GM03348 (cell line): Measurements from ENCODE around the gene ERI3.

Experiments used
- DNase-seq: peaks from one replicate; pipeline ENCODE4 v3.0.0; 2012; ENCODE audit warnings: low spot score

ERI3 gene

DNA sequence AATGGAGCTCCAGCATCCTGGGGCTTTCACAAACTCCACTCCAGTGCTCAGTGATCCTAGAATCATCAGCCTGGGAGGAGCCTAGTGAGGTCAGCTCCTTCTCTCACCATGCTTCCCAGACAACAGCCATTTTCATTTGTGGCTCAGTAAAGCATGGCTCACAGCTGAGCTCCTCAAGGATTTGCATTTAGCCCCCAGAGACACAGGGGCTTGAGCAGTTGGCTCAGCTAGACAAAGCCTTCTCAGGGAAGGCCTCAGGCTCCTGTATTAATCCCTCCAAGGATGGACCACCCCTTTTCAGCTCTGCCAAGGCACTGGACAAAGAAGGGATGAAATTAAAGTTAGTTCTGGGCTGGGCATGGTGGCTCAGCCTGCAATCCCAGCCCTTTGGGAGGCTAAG, 39.5 kb downstream of the ERI3 start:
- DNase-seq = no peak

- DNase-seq = no peak
Observed at GRCh38 chr1:44314452-44314851, 40.6 kb downstream of the ERI3 start.

- no peak for DNase-seq
Observed at GRCh38 chr1:44313265-44313918, 41.7 kb downstream of the ERI3 start.

- DNase-seq = no peak
Observed at GRCh38 chr1:44312399-44313196, 42.5 kb downstream of the ERI3 start.

GRCh38 chr1:44310006-44310405, 45.1 kb downstream of the ERI3 start:
- no peak for DNase-seq

DNA sequence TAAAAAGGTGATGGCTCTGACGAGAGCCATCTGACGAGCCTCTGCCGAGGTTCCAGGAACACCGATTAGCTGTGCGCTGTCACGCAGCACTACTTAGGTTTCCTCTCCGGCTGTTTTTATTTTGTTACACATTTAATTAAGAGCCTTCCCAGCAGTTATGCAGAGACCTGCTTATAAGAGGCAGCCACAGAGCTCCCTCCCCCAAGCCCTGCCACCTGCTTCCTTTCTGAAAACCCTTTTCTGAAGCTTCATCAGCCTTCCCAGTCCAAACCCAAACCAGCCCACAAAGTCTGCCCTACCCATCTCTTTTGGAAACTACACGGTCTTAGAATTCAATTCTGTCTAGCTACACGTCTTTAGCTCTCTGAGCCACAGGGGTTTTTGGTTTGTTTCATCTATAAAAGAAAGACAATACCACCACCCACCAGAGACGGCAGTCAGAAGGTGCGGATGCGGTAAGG, 49.1 kb downstream of the ERI3 start:
- DNase-seq = no peak

GRCh38 chr1:44303532-44303931, 51.5 kb downstream of the ERI3 start:
- no peak for DNase-seq

DNA sequence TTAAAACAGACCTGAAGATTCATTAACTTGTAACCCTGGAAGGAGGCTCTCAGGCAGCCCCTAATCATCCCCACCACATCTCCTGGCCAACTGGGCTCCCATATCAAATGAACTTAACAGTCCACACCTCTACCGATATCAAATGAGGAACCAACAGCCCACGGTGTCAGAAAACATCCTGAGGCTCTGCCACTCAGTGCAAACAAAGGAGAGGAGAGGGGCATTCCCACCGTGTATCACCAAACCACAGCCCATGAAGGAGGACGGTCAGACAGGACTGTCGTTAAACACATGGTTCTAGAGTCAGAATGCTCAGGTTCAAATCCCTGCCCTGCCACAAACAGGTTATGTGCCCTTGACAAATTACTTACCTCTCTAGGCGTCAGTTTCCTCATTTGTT, 52.5 kb downstream of the ERI3 start:
- no peak for DNase-seq

GRCh38 chr1:44301442-44301841, 53.6 kb downstream of the ERI3 start:
- no peak for DNase-seq

DNA sequence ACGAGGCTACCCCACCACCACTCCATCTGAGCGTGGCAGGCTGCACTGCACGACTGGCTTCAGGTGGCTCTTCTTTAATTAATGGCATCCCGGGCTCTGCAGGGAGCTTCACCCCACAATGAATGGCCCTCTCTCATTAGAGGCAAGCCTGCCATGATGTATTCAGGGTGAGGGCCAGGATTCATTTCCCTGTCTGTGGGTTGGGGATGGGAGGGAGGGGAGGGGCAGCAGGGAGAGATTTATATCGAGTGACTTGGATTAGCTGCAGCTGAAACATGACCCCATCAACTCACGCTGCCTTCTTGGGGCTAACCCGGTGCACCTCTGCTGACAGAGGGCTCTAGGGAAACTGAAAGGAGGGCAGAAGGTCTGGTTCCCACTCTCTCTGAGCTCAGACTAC, 54.2 kb downstream of the ERI3 start:
- no peak for DNase-seq

GRCh38 chr1:44297695-44298400, 57.2 kb downstream of the ERI3 start:
- DNase-seq = no peak

DNA sequence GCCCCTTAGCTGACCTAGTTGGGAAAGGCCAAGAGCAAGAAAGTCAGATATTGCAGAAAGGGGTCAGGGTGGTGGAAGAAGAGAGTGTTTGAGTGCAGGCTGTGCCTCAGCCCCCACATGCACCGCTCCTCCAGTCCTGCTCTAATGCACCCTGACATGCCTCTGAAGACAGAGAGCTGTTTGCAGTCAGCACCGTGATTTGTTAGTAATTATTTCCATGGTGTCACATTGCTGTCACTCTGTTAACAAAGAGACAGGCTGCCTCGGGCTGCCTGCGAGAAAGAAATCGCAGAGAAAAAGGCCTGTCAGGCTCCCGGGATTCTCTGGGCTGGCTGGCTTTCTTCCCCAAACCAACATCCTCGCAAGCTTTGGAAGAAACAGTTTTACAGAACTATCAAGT, 58.3 kb downstream of the ERI3 start:
- DNase-seq = no peak

GRCh38 chr1:44296086-44296485, 59.0 kb downstream of the ERI3 start:
- no peak for DNase-seq

DNA sequence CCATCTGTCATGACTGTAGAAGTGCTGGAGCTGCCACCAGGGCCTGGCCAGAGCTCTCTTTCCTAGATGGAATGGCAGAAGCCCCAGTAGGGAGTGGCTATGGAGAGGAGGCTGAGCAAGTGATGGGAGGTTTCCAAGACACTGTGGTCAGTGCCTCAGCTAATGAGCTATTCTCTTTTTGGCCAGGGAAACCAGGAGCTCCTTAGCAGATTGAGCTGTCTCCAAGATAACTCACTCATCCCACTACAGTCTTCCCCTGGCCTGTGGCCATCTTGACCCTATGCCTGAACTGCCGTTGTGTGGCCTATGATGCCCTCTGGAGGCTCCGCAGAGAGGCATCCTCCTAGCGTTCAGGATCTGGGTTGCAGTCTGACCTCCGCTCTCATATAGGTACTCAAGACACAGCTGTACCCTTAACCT, 60.5 kb downstream of the ERI3 start:
- peak; percentile 95 for DNase-seq

- no peak for DNase-seq
Observed at GRCh38 chr1:44293761-44294315, 61.2 kb downstream of the ERI3 start.

DNA sequence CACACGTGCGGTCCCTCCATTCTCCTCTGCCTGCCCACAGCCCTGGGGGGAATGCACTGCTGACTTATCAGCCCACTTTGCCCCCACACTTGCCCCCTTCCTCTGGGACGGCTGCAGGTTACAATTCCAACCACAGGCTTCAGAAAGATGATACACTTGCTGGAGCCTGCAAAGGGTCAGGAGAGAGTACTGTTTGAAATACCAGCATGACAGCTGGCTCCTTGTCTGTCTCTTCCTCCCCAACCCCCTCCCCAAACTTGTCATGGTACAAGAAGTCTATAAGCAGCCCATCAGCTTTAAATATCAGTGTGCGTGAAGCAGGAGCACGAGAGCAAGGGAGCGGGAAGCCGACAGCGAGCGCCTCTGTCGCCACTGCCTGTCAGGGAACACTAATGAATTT, 62.4 kb downstream of the ERI3 start:
- DNase-seq = no peak

DNA sequence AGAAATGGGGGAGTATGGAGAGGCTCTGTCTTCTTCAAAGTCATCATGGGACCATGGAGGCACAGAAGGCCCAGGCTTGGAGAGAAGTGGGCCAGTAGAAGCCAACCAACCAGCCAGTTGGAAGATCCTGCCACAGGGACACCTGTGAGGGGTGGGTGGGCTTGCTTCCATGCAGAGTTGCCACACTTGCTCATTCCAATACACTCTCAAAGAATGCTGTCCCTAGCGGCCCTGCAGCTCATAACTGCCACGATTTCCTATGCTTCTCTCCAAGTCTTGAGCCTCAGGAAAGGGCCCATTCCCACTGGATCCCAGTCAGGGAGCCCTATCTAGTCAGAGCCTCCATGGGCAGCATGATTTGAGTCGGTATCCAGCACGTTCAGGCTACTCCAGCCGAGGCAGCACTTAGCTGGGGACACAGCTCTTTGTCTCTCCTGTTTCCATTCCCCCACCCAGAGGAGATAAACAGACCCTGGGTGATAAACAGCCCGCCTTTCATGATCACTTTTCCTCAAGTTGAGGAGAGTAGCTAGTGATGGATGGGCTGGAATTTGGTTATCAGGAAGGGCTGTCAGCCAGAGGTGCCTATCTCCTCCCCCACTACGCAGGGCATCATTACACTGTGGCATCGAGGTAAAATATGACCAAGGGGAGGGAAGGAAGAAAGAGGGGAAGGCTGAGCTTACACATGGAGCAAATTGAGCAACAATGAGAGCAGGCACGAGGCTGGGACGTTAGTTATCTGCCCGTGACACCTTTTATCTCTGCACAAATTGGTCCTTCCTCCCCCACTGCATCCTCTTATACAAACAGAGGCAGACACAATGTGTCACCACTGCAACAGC, 64.6 kb downstream of the ERI3 start:
- DNase-seq = no peak

GRCh38 chr1:44289530-44289929, 65.5 kb downstream of the ERI3 start:
- no peak for DNase-seq

DNA sequence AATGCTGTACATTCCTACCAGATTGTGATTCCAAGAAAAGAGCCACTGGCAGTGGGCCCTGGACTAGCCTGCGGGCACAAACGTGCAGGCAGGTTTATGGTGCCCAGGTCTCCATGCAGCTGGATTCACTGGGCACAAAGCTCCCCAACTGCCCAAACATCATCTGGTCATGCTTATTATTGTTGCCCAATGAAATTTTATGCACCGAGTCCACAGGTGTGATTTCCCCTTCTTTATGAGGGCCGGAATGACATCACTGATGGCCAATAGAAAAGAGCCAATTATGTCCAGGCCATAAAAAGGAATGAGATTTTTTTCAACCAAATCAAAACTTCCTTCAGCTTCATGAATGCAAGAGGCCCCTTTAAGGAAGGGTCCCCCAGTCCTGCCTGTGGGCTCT, 66.2 kb downstream of the ERI3 start:
- DNase-seq = no peak

GRCh38 chr1:44284184-44284583, 70.9 kb downstream of the ERI3 start:
- DNase-seq = no peak

DNA sequence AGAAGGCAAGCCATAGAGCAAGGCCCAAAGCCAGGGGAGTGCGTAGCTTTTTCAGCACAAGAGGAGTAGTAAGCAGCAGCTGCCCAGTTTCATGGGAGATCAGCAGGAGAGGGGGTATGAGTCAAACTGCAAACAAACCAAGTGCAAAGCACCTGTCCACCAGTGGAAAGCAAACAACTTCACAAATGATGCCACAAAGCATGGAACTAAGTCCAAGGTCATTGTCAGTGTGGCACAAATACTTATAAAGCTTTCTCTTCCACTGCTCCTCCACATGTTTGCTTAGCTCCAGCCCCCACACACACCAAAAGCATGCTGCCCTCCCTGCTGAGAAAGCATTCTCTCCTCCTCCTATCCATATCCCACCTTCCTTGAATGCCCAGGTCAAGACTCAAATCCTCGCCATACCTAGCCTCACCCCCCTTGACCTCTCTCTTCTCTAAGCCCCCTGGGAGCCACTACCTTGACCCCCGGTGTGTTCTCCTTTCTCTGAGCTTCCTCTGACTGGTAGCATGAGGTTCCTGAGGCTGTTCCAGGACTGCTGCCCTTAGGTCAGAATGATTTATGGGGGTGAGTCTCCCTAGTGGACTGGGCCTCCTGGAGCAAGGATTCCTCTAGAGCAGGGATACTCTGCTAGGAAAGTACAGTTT, 71.4 kb downstream of the ERI3 start:
- DNase-seq = no peak
